HepG2 (cell line): ENCODE measurements around the gene GNL3. TPM values are rescaled to one million over a fixed set of nuclear protein-coding genes. Genes with fewer than 3 reads are reported as not detected.

Experiments
- CC2D1A ChIP-seq: sonication (generic); formaldehyde crosslinking; IDR thresholded peaks from 2 replicates; pipeline ENCODE4 v1.8.1; 2023; ENCODE audit warnings: mild to moderate bottlenecking, missing genetic modification reagents
- ETV5 ChIP-seq: IDR thresholded peaks from 2 replicates; pipeline ENCODE4 v1.6.1; 2018; ENCODE audit warnings: missing biosample characterization, missing genetic modification reagents, inconsistent platforms, borderline replicate concordance
- GZF1 ChIP-seq: sonication (generic); formaldehyde crosslinking; IDR thresholded peaks from 2 replicates; pipeline ENCODE4 v1.5.1; 2020; ENCODE audit warnings: mild to moderate bottlenecking, missing genetic modification reagents
- HDAC6 ChIP-seq: fragments of 200-600 bp; sonication (generic); IDR thresholded peaks from 2 replicates; pipeline ENCODE4 v1.7.0; 2017; ENCODE audit warnings: mild to moderate bottlenecking, antibody characterized with exemption, low read length, low read depth
- HMG20A ChIP-seq: IDR thresholded peaks from 2 replicates; pipeline ENCODE4 v1.6.1; 2016; ENCODE audit warnings: borderline replicate concordance
- HNF4G ChIP-seq, 2 experiments: sonication (generic) in 1 of 2; formaldehyde crosslinking in 1 of 2; IDR thresholded peaks; 2 replicates each; pipeline versions ENCODE4 v1.4.0 to v1.6.1; 2011 to 2020; ENCODE audit warnings: borderline replicate concordance in 2 of 2, low read depth in 2 of 2, mild to moderate bottlenecking in 2 of 2, low read length in 1 of 2, missing genetic modification reagents in 1 of 2, moderate library complexity in 1 of 2
- MTA1 ChIP-seq: sonication (generic); formaldehyde crosslinking; IDR thresholded peaks from 2 replicates; pipeline ENCODE4 v1.4.0; 2020; ENCODE audit warnings: missing genetic modification reagents, mild to moderate bottlenecking, borderline replicate concordance
- NFIB ChIP-seq: sonication (generic); formaldehyde crosslinking; IDR thresholded peaks from 2 replicates; pipeline ENCODE4 v1.9.0; 2021; ENCODE audit warnings: missing genetic modification reagents, mild to moderate bottlenecking, borderline replicate concordance
- SIN3A ChIP-seq: IDR thresholded peaks from 2 replicates; pipeline ENCODE4 v1.6.1; 2011; ENCODE audit warnings: low read depth, mild to moderate bottlenecking, control low read depth, low read length, borderline replicate concordance
- TBP ChIP-seq: sonication (generic); formaldehyde crosslinking; IDR thresholded peaks from 2 replicates; pipeline ENCODE4 v1.5.0; 2020; ENCODE audit warnings: missing genetic modification reagents
- ZNF619 ChIP-seq: sonication (generic); formaldehyde crosslinking; IDR thresholded peaks from 2 replicates; pipeline ENCODE4 v1.4.0; 2020; ENCODE audit warnings: mild to moderate bottlenecking, missing genetic modification reagents
- ZNF766 ChIP-seq: sonication (generic); formaldehyde crosslinking; IDR thresholded peaks from 2 replicates; pipeline ENCODE4 v1.5.0; 2020; ENCODE audit warnings: missing genetic modification reagents, borderline replicate concordance
- polyA plus RNA-seq, 8 experiments: library from polyadenylated mRNA; depleted of rRNA in 3 of 8; stranded (reverse) in 7 of 8; unstranded in 1 of 8; fragments of >200 nt; fragmentation: Illumina TruSeq in 4 of 8; extraction: Trizol in 4 of 8; gene quantifications; 2 replicates each; pipeline versions ENCODE4 v1.2.1 to v1.2.3, GENCODE V29; 2011 to 2016; ENCODE audit warnings: low read depth in 4 of 8, missing spikeins in 1 of 8, mixed read lengths in 1 of 8; ENCODE audit not compliant: insufficient read depth in 1 of 8
- total RNA-seq, 5 experiments: library from RNA; depleted of rRNA; stranded (reverse); fragments of >200 nt; fragmentation: Illumina TruSeq; extraction: Trizol; gene quantifications; 2 replicates each; pipeline ENCODE4 v1.2.3, GENCODE V29; 2016; ENCODE audit warnings: low read depth in 1 of 5
- TF ChIP-seq, protein P1 (sequence below): sonication (generic); formaldehyde crosslinking; IDR thresholded peaks from 2 replicates; pipeline ENCODE4 v1.4.0; 2020; ENCODE audit warnings: mild to moderate bottlenecking, missing genetic modification reagents
- TF ChIP-seq, protein P2 (sequence below): IDR thresholded peaks from 2 replicates; pipeline ENCODE4 v1.6.1; 2016; ENCODE audit warnings: missing biosample characterization, missing genetic modification reagents, low read depth
- TF ChIP-seq, protein P3 (sequence below): sonication (generic); formaldehyde crosslinking; IDR thresholded peaks from 2 replicates; pipeline ENCODE4 v1.4.0; 2020; ENCODE audit warnings: mild to moderate bottlenecking, missing genetic modification reagents
- TF ChIP-seq, protein P4 (sequence below): sonication (generic); formaldehyde crosslinking; IDR thresholded peaks from 2 replicates; pipeline ENCODE4 v1.9.0; 2021; ENCODE audit warnings: missing genetic modification reagents, mild to moderate bottlenecking, borderline replicate concordance
- TF ChIP-seq, protein P5 (sequence below): IDR thresholded peaks from 2 replicates; pipeline ENCODE4 v1.4.0; 2020; ENCODE audit warnings: mild to moderate bottlenecking, missing genetic modification reagents
- TF ChIP-seq, protein P6 (sequence below): IDR thresholded peaks from 2 replicates; pipeline ENCODE4 v1.6.1; 2016; ENCODE audit warnings: missing genetic modification reagents, missing compliant biosample characterization

Gene GNL3
- total and polyA plus RNA-seq, 2 of the 13 experiments (the other 11 are each of a cell fraction or from before 2014, with no cell fraction given), result 129 to 257 TPM

DNA sequence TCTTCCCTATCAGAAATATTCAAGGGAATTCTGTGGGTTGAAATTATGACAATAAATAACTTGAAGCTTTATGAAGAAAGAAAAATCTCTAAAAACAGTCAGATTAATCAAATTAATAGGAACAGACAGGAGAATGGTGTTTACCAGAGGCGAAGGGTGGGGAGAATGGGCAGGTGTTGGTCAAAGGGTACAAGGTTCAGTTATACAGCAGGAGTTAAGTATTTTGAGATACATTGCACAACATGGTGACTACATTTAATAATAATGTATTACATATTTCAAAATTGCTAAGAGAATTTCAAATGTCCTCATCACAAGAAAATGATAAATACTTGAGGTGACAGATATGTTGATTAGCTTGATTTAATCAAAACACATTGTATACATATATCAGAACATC, 38.7 kb downstream of the GNL3 start (continued):
- TF ChIP-seq, protein P1, sequence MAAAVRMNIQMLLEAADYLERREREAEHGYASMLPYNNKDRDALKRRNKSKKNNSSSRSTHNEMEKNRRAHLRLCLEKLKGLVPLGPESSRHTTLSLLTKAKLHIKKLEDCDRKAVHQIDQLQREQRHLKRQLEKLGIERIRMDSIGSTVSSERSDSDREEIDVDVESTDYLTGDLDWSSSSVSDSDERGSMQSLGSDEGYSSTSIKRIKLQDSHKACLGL (CRISPR knock-in tag), result no peak
- TF ChIP-seq HMG20A (CRISPR knock-in tag) (peak; percentile 32; the same call in 1 of the 2 replicates), CC2D1A (CRISPR knock-in tag) (no peak), ZNF766 (CRISPR knock-in tag) (no peak), SIN3A (no peak), NFIB (no peak), MTA1 (CRISPR knock-in tag) (no peak), ZNF619 (CRISPR knock-in tag) (no peak), ETV5 (CRISPR knock-in tag) (no peak), TBP (no peak), HNF4G (IDR thresholded peaks at IDR 0.05; ENCODE audit: borderline replicate concordance, low read depth, low read length) (no peak), HNF4G (CRISPR knock-in tag; IDR thresholded peaks at IDR 0.05; ENCODE audit: borderline replicate concordance, low read depth) (no peak), GZF1 (CRISPR knock-in tag) (no peak), HDAC6 (no peak)
- TF ChIP-seq, protein P2, sequence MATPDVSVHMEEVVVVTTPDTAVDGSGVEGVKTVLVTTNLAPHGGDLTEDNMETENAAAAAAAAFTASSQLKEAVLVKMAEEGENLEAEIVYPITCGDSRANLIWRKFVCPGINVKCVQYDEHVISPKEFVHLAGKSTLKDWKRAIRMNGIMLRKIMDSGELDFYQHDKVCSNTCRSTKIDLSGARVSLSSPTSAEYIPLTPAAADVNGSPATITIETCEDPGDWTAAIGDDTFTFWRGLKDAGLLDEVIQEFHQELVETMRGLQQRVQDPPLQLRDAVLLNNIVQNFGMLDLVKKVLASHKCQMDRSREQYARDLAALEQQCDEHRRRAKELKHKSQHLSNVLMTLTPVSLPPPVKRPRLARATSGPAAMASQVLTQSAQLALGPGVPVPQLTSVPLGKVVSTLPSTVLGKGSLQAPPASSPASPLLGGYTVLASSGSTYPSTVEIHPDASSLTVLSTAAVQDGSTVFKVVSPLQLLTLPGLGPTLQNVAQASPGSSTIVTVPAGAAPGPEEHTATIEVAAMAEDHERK (CRISPR knock-in tag), result no peak
- TF ChIP-seq, protein P3, sequence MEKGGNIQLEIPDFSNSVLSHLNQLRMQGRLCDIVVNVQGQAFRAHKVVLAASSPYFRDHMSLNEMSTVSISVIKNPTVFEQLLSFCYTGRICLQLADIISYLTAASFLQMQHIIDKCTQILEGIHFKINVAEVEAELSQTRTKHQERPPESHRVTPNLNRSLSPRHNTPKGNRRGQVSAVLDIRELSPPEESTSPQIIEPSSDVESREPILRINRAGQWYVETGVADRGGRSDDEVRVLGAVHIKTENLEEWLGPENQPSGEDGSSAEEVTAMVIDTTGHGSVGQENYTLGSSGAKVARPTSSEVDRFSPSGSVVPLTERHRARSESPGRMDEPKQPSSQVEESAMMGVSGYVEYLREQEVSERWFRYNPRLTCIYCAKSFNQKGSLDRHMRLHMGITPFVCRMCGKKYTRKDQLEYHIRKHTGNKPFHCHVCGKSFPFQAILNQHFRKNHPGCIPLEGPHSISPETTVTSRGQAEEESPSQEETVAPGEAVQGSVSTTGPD, result no peak
- TF ChIP-seq, protein P4, sequence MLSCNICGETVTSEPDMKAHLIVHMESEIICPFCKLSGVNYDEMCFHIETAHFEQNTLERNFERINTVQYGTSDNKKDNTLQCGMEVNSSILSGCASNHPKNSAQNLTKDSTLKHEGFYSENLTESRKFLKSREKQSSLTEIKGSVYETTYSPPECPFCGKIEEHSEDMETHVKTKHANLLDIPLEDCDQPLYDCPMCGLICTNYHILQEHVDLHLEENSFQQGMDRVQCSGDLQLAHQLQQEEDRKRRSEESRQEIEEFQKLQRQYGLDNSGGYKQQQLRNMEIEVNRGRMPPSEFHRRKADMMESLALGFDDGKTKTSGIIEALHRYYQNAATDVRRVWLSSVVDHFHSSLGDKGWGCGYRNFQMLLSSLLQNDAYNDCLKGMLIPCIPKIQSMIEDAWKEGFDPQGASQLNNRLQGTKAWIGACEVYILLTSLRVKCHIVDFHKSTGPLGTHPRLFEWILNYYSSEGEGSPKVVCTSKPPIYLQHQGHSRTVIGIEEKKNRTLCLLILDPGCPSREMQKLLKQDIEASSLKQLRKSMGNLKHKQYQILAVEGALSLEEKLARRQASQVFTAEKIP (CRISPR knock-in tag), result no peak
- TF ChIP-seq, protein P5, sequence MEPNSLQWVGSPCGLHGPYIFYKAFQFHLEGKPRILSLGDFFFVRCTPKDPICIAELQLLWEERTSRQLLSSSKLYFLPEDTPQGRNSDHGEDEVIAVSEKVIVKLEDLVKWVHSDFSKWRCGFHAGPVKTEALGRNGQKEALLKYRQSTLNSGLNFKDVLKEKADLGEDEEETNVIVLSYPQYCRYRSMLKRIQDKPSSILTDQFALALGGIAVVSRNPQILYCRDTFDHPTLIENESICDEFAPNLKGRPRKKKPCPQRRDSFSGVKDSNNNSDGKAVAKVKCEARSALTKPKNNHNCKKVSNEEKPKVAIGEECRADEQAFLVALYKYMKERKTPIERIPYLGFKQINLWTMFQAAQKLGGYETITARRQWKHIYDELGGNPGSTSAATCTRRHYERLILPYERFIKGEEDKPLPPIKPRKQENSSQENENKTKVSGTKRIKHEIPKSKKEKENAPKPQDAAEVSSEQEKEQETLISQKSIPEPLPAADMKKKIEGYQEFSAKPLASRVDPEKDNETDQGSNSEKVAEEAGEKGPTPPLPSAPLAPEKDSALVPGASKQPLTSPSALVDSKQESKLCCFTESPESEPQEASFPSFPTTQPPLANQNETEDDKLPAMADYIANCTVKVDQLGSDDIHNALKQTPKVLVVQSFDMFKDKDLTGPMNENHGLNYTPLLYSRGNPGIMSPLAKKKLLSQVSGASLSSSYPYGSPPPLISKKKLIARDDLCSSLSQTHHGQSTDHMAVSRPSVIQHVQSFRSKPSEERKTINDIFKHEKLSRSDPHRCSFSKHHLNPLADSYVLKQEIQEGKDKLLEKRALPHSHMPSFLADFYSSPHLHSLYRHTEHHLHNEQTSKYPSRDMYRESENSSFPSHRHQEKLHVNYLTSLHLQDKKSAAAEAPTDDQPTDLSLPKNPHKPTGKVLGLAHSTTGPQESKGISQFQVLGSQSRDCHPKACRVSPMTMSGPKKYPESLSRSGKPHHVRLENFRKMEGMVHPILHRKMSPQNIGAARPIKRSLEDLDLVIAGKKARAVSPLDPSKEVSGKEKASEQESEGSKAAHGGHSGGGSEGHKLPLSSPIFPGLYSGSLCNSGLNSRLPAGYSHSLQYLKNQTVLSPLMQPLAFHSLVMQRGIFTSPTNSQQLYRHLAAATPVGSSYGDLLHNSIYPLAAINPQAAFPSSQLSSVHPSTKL (CRISPR knock-in tag), result peak; percentile 63
- TF ChIP-seq, protein P6, sequence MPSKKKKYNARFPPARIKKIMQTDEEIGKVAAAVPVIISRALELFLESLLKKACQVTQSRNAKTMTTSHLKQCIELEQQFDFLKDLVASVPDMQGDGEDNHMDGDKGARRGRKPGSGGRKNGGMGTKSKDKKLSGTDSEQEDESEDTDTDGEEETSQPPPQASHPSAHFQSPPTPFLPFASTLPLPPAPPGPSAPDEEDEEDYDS (CRISPR knock-in tag), result 0 out of 2 replicates have a peak, but pooled peaks have one; percentile 18
